RWPE2 (cell line): ENCODE measurements around the gene EME1.
"Not testable (repeated sequence)": the region's sequence is repeated elsewhere in the genome, so short reads cannot be mapped to it uniquely, and the experiment has no call there.

ENCODE experiments used
- ATAC-seq: fragments of 200-7000 bp; cut with Tn5 transposase; 3 replicates; pipeline ENCODE4 v1.9.1; 2021; ENCODE audit warnings: low read depth
- DNase-seq: peaks from one replicate; pipeline ENCODE4 v3.0.0-alpha.2; 2020; ENCODE audit warnings: low spot score
- H3K27ac ChIP-seq: fragments of 450-650 bp; 2 replicates; pipeline ENCODE4 v1.5.1; 2017; ENCODE audit warnings: mild to moderate bottlenecking; ENCODE audit not compliant: poor library complexity, severe bottlenecking
- H3K27me3 ChIP-seq: fragments of 250-450 bp; sonication (Bioruptor Pico); 2 replicates; pipeline ENCODE4 v1.5.1; 2021; ENCODE audit warnings: mild to moderate bottlenecking, moderate library complexity; ENCODE audit not compliant: insufficient read depth, poor library complexity, severe bottlenecking
- H3K36me3 ChIP-seq: fragments of 250-450 bp; sonication (Bioruptor Pico); 2 replicates; pipeline ENCODE4 v1.5.1; 2020; ENCODE audit warnings: low read depth, mild to moderate bottlenecking, moderate library complexity
- H3K4me1 ChIP-seq: fragments of 250-450 bp; sonication (Bioruptor Pico); 2 replicates; pipeline ENCODE4 v1.5.1; 2021; ENCODE audit warnings: mild to moderate bottlenecking, moderate library complexity; ENCODE audit not compliant: insufficient read depth, poor library complexity, severe bottlenecking
- H3K4me3 ChIP-seq: fragments of 250-450 bp; sonication (Bioruptor Pico); 2 replicates; pipeline ENCODE4 v1.5.1; 2021; ENCODE audit warnings: mild to moderate bottlenecking, moderate library complexity; ENCODE audit not compliant: severe bottlenecking
- H3K9me3 ChIP-seq: fragments of 250-450 bp; sonication (Bioruptor Pico); 2 replicates; pipeline ENCODE4 v1.5.1; 2021; ENCODE audit warnings: mild to moderate bottlenecking, moderate library complexity; ENCODE audit not compliant: severe bottlenecking
- CTCF ChIP-seq: fragments of 450-650 bp; IDR thresholded peaks from one replicate; pipeline ENCODE4 v1.5.1; 2017; ENCODE audit warnings: mild to moderate bottlenecking, moderate library complexity; ENCODE audit not compliant: poor library complexity, severe bottlenecking

The EME1 gene

GRCh38 chr17:50329716-50330115, 43.3 kb upstream of the EME1 start:
- H3K36me3 ChIP-seq, result no peaks in the 10 kb centered on the region
- TF ChIP-seq CTCF, result no peak
- no peaks in the 10 kb centered on the region for H3K27me3 ChIP-seq
- no peaks in the 10 kb centered on the region for H3K4me1 ChIP-seq
- ATAC-seq, result no peak
- no peak overlapping the region for H3K4me3 ChIP-seq
- no peak for DNase-seq
- H3K9me3 ChIP-seq, result no peaks in the 10 kb centered on the region
- no peak overlapping the region for H3K27ac ChIP-seq

GRCh38 chr17:50330151-50330775, 42.8 kb upstream of the EME1 start:
- no peak overlapping the region for H3K27ac ChIP-seq
- no peaks in the 10 kb centered on the region for H3K27me3 ChIP-seq
- no peaks in the 10 kb centered on the region for H3K9me3 ChIP-seq
- no peaks in the 10 kb centered on the region for H3K4me1 ChIP-seq
- DNase-seq, result no peak
- H3K4me3 ChIP-seq, result no peak overlapping the region
- TF ChIP-seq CTCF, result no peak
- ATAC-seq, result no peak
- H3K36me3 ChIP-seq, result no peaks in the 10 kb centered on the region

GRCh38 chr17:50331085-50331791, 41.8 kb upstream of the EME1 start:
- H3K27ac ChIP-seq, result no peak overlapping the region
- DNase-seq (no peak), ATAC-seq (peak; percentile 54; the same call in 1 of the 3 replicates)
- no peaks in the 10 kb centered on the region; the same call in 1 of the 2 replicates for H3K36me3 ChIP-seq
- H3K4me3 ChIP-seq, result no peak overlapping the region
- no peaks in the 10 kb centered on the region for H3K4me1 ChIP-seq
- H3K27me3 ChIP-seq, result no peaks in the 10 kb centered on the region
- no peaks in the 10 kb centered on the region for H3K9me3 ChIP-seq
- TF ChIP-seq CTCF, result no peak

GRCh38 chr17:50332196-50332595, 40.8 kb upstream of the EME1 start:
- no peaks in the 10 kb centered on the region for H3K4me1 ChIP-seq

GRCh38 chr17:50333291-50334057, 39.6 kb upstream of the EME1 start:
- ATAC-seq, DNase-seq: not testable (repeated sequence)

More at GRCh38 chr17:50332196-50332595, 40.8 kb upstream of the EME1 start:
- no peak for DNase-seq
- no peaks in the 10 kb centered on the region; the same call in 1 of the 2 replicates for H3K36me3 ChIP-seq
- H3K27ac ChIP-seq, result no peak overlapping the region
- H3K4me3 ChIP-seq, result no peak overlapping the region
- no peaks in the 10 kb centered on the region for H3K27me3 ChIP-seq
- TF ChIP-seq CTCF, result no peak
- H3K9me3 ChIP-seq, result no peaks in the 10 kb centered on the region
- no peak for ATAC-seq

More at GRCh38 chr17:50333291-50334057, 39.6 kb upstream of the EME1 start:
- H3K9me3 ChIP-seq, H3K4me1 ChIP-seq, H3K27ac ChIP-seq, H3K4me3 ChIP-seq, H3K36me3 ChIP-seq, H3K27me3 ChIP-seq: not testable (repeated sequence)
